ENCODE results near the gene MLN. TPM values are rescaled to one million over a fixed set of nuclear protein-coding genes. Genes with fewer than 3 reads are reported as not detected.
A peak's percentile ranks its signal among the peaks of the same experiment; 100 is the strongest.

MLN gene
- total RNA-seq, 1 experiment from 2014 or later, result not detected

GRCh38 chr6:33828764-33829731, 25.2 kb upstream of the MLN start:
- Mint-ChIP-seq H3K9me3 (peaks cover 10 to 13% of the 10 kb centered on the region in 2 experiments), H3K27me3 (ENCODE audit: low read depth) (peaks cover 18% of the 10 kb centered on the region), H3K36me3 (ENCODE audit: insufficient read depth in 1 of 3, low read depth in 3 of 3) (peaks cover 7 to 10% (median 7%) of the 10 kb centered on the region in 3 experiments), H3K4me1 (peaks cover 55% of the 10 kb centered on the region in 2 experiments), H3K27ac (peak overlapping the region; percentile 75 to 94 (median 94); a peak in 6 of 7 replicates), H3K4me3 (peak overlapping the region in 1 of 2 experiments; percentile 64; a peak in 4 of 5 replicates)
- Histone ChIP-seq H3K18ac (ENCODE audit: insufficient read length, low read depth, low read length) (no peak overlapping the region), H2BK5ac (ENCODE audit: insufficient read length, low read length) (no peak overlapping the region), H3K9ac (ENCODE audit: extremely low read depth, insufficient read length, low read length) (no peak overlapping the region), H3K23ac (ENCODE audit: insufficient read length, low read depth, low read length) (no peak overlapping the region), H3K4me2 (ENCODE audit: insufficient read depth, insufficient read length, low read length) (no peak overlapping the region), H4K5ac (ENCODE audit: insufficient read length, low read depth, low read length) (no peak overlapping the region), H3K79me2 (ENCODE audit: insufficient read depth, low read length) (no peaks in the 10 kb centered on the region), H4K91ac (ENCODE audit: insufficient read length, low read depth, low read length) (no peak overlapping the region), H3K4ac (ENCODE audit: low read depth, low read length) (no peak overlapping the region), H3K56ac (ENCODE audit: insufficient read length, low read depth, low read length) (no peak overlapping the region), H3T11ph (ENCODE audit: low read length) (no peak overlapping the region), H2AFZ (ENCODE audit: low read length) (no peak overlapping the region), H2BK15ac (ENCODE audit: low read depth, low read length) (no peak overlapping the region), H3K79me1 (ENCODE audit: insufficient read depth, low read depth, low read length, poor library complexity, severe bottlenecking) (no peaks in the 10 kb centered on the region), H3K27me3 (ENCODE audit: insufficient read depth, low read length) (no peaks in the 10 kb centered on the region), H2AK5ac (ENCODE audit: insufficient read length, low read length) (no peak overlapping the region), H3K9me3 (ENCODE audit: control insufficient read depth, low read depth, low read length) (no peaks in the 10 kb centered on the region), H2BK12ac (ENCODE audit: insufficient read length, low read depth, low read length) (no peak overlapping the region), H4K8ac (replicated peaks; ENCODE audit: insufficient read length, low read depth, low read length) (no peak overlapping the region), H3K23me2 (ENCODE audit: insufficient read length, low read depth, low read length, poor library complexity, severe bottlenecking) (no peaks in the 10 kb centered on the region), H3K4me1 (ENCODE audit: insufficient read depth, low read length) (0 out of 2 replicates have a peak, but pooled peaks cover 4% of the 10 kb centered on the region), H3K27ac (ENCODE audit: insufficient read length, low read depth, low read length) (no peak overlapping the region), H2BK120ac (ENCODE audit: low read depth, low read length, poor library complexity, severe bottlenecking) (no peak overlapping the region), H2BK20ac (ENCODE audit: low read depth, low read length, poor library complexity, severe bottlenecking) (no peak overlapping the region), H4K20me1 (ENCODE audit: control insufficient read depth, insufficient read depth, insufficient read length) (no peaks in the 10 kb centered on the region), H3K14ac (ENCODE audit: insufficient read depth, low read length) (no peak overlapping the region)
- no peak for DNase-seq
- TF ChIP-seq, protein P1, sequence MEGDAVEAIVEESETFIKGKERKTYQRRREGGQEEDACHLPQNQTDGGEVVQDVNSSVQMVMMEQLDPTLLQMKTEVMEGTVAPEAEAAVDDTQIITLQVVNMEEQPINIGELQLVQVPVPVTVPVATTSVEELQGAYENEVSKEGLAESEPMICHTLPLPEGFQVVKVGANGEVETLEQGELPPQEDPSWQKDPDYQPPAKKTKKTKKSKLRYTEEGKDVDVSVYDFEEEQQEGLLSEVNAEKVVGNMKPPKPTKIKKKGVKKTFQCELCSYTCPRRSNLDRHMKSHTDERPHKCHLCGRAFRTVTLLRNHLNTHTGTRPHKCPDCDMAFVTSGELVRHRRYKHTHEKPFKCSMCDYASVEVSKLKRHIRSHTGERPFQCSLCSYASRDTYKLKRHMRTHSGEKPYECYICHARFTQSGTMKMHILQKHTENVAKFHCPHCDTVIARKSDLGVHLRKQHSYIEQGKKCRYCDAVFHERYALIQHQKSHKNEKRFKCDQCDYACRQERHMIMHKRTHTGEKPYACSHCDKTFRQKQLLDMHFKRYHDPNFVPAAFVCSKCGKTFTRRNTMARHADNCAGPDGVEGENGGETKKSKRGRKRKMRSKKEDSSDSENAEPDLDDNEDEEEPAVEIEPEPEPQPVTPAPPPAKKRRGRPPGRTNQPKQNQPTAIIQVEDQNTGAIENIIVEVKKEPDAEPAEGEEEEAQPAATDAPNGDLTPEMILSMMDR (conservative IDR thresholded peaks at IDR 0.05), result peak; percentile 29; the same call in 2 of the 3 replicates
- WGBS (ENCODE audit: extremely low coverage, insufficient read length, low lambda C conversion rate), result no CpG with 5 or more reads among the region's 15 CpGs

Measured in H9 (cell line).